Common myeloid progenitor, CD34-positive (primary cell): ENCODE measurements around the gene SYT5.
A peak's percentile ranks its signal among the peaks of the same experiment; 100 is the strongest.

Experiments used
- CTCF ChIA-PET: fragments of 350-600 bp; sonication (Branson Sonifier 250); formaldehyde crosslinking; loops from one replicate; lab custom pipeline; 2021; ENCODE audit warnings: antibody characterized with exemption; lab: Charles Lee
- POLR2A ChIA-PET: fragments of 350-600 bp; sonication (Branson Sonifier 250); formaldehyde crosslinking; loops from one replicate; lab custom pipeline; 2021; ENCODE audit warnings: antibody characterized with exemption; lab: Charles Lee
- DNase-seq, 3 donors: peaks; one replicate each; pipeline versions ENCODE4 v3.0.0 to v3.0.0-alpha.2; 2013
- H3K27ac ChIP-seq, 2 experiments: 1 replicate in 1 of 2; 2 replicates in 1 of 2; pipeline ENCODE4 v1.7.0; 2013; ENCODE audit warnings: inconsistent platforms in 2 of 2, low read length in 2 of 2, mild to moderate bottlenecking in 2 of 2, low read depth in 1 of 2, moderate library complexity in 1 of 2; ENCODE audit not compliant: severe bottlenecking in 2 of 2, insufficient read depth in 1 of 2, poor library complexity in 1 of 2
- H3K27me3 ChIP-seq, 5 experiments: replicated peaks in 2 of 5; 1 replicate in 3 of 5; 2 replicates in 2 of 5; pipeline versions ENCODE4 v1.6.1 to v1.7.0; 2013; ENCODE audit warnings: low read length in 4 of 5, mild to moderate bottlenecking in 2 of 5, moderate library complexity in 2 of 5, inconsistent platforms in 1 of 5; ENCODE audit not compliant: insufficient read depth in 5 of 5, control insufficient read depth in 4 of 5
- H3K36me3 ChIP-seq, 4 experiments: 1 replicate in 2 of 4; 2 replicates in 2 of 4; pipeline versions ENCODE4 v1.6.1 to v1.7.0; 2013; ENCODE audit warnings: low read length in 3 of 4, control low read depth in 1 of 4, mild to moderate bottlenecking in 1 of 4; ENCODE audit not compliant: control insufficient read depth in 4 of 4, insufficient read depth in 4 of 4
- H3K4me1 ChIP-seq, 4 experiments: 1 replicate in 3 of 4; 2 replicates in 1 of 4; pipeline versions ENCODE4 v1.6.1 to v1.7.1; 2013; ENCODE audit warnings: low read length in 3 of 4, mild to moderate bottlenecking in 3 of 4, control low read depth in 1 of 4, inconsistent platforms in 1 of 4, moderate library complexity in 1 of 4; ENCODE audit not compliant: control insufficient read depth in 4 of 4, insufficient read depth in 4 of 4; ENCODE audit errors: control extremely low read depth in 1 of 4
- H3K4me3 ChIP-seq, 7 experiments: 1 replicate in 4 of 7; 2 replicates in 3 of 7; pipeline versions ENCODE4 v1.5.1 to v1.7.0; 2013; ENCODE audit warnings: mild to moderate bottlenecking in 7 of 7, low read length in 6 of 7, moderate library complexity in 6 of 7, inconsistent platforms in 2 of 7, low read depth in 2 of 7, control low read depth in 1 of 7; ENCODE audit not compliant: insufficient read depth in 4 of 7, control insufficient read depth in 1 of 7; ENCODE audit errors: extremely low read depth in 1 of 7
- H3K9me3 ChIP-seq, 5 experiments: 1 replicate in 4 of 5; 2 replicates in 1 of 5; pipeline versions ENCODE4 v1.6.1 to v1.7.1; 2013; ENCODE audit warnings: low read length in 4 of 5, mild to moderate bottlenecking in 2 of 5, inconsistent platforms in 1 of 5, low read depth in 1 of 5, moderate library complexity in 1 of 5; ENCODE audit not compliant: control insufficient read depth in 4 of 5, insufficient read depth in 2 of 5; ENCODE audit errors: control extremely low read depth in 1 of 5
- WGBS: methylation state at CpG from one replicate; pipeline ENCODE4 v1.1.5; 2013; ENCODE audit not compliant: insufficient coverage; 5-methylcytosine and 5-hydroxymethylcytosine counted together

SYT5 gene

DNA sequence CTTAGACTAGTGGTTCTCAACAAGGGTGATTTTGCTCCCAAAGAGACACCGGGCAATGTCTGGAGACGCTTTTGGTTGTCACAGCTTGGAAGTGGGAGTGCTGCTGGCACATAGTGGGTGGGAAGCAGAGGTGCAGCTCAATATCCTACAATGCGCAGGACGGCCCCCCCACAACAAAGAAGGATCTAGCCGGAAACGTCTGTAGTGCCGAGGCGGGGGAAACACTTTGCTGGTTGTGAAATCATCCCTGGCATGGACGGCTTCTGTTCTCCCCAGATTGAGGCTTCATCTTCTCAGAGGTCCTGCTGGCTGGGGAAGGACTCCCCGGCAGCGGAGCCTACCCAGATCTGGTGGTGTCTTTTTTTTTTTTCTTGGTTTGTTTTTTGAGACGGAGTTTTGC is 13.4 kb upstream of the SYT5 start:
- H3K36me3 ChIP-seq, result no peaks in the 10 kb centered on the region
- DNase-seq, result no peak
- H3K4me3 ChIP-seq, result no peak overlapping the region
- H3K4me1 ChIP-seq, result peaks cover 0 to 8% (median 4%) of the 10 kb centered on the region in 4 experiments
- H3K27me3 ChIP-seq, result peaks cover 0 to 2% (median 0%) of the 10 kb centered on the region in 5 experiments
- no peak overlapping the region for H3K27ac ChIP-seq
- ChIA-PET CTCF (interaction anchor here (0.8 kb wide), 1 partner anchor 11 kb away, joined by 3 read pairs; no protein-coding TSS in a partner anchor), POLR2A (no interaction called here)
- no peaks in the 10 kb centered on the region for H3K9me3 ChIP-seq
- 81% methylated on average over 11 of the region's 12 CpGs for WGBS

- H3K4me1 ChIP-seq, result peaks cover 0 to 16% (median 8%) of the 10 kb centered on the region in 4 experiments
- ChIA-PET CTCF (interaction anchor here (0.7 to 0.9 kb wide), 2 partner anchors 16 to 265 kb away, joined by 3 read pairs; no protein-coding TSS in a partner anchor), POLR2A (interaction anchor here (0.7 kb wide), 1 partner anchor 33 kb away, joined by 4 read pairs; no protein-coding TSS in a partner anchor)
- no peaks in the 10 kb centered on the region for H3K36me3 ChIP-seq
- H3K9me3 ChIP-seq, result no peaks in the 10 kb centered on the region
- 96% methylated on average over 12 of the region's 15 CpGs for WGBS
- DNase-seq, result no peak
- H3K27ac ChIP-seq, result no peak overlapping the region
- peaks cover 0 to 2% (median 0%) of the 10 kb centered on the region in 5 experiments for H3K27me3 ChIP-seq
- H3K4me3 ChIP-seq, result no peak overlapping the region
These were observed 9.3 kb upstream of the SYT5 start for GRCh38 chr19:55189403-55189835.

GRCh38 chr19:55188625-55189024 is 8.5 kb upstream of the SYT5 start:
- H3K27me3 ChIP-seq, result no peaks in the 10 kb centered on the region
- peak in 1 of 3 donors; percentile 40 for DNase-seq
- no peaks in the 10 kb centered on the region for H3K36me3 ChIP-seq
- H3K27ac ChIP-seq, result no peak overlapping the region
- H3K4me3 ChIP-seq, result peak overlapping the region in 4 of 7 experiments; percentile 37 to 69 (median 47)
- H3K9me3 ChIP-seq, result no peaks in the 10 kb centered on the region
- POLR2A ChIA-PET, result interaction anchor here (0.7 kb wide), 1 partner anchor 32 kb away, joined by 4 read pairs; no protein-coding TSS in a partner anchor
- CTCF ChIA-PET, result no interaction called here
- 21% methylated on average over 8 of the region's 8 CpGs for WGBS
- peaks cover 0 to 16% (median 8%) of the 10 kb centered on the region in 4 experiments for H3K4me1 ChIP-seq

DNA sequence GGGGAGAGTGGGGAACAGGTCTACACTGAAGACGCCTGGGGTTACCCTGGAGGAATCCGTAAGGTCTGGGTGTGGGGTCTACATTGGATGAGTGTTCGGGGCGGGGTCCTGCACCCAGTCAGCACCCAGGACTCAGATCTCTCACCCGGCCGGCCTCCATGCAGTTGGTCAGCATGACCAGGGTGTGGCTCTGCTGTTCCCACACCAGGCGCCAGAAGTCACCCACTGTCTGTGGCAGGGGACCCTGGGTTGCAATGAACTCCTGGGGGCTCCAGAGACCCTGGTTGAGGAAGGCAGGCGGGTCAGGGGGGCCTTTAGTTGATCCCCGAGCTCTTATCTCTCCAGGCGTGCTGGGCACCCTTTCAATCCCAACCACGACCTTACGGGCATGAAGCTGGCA is 6.0 kb upstream of the SYT5 start:
- no peaks in the 10 kb centered on the region for H3K36me3 ChIP-seq
- ChIA-PET POLR2A (no interaction called here), CTCF (interaction anchor here (1.0 kb wide), 1 partner anchor 32 kb away, joined by 3 read pairs; no protein-coding TSS in a partner anchor)
- H3K9me3 ChIP-seq, result no peaks in the 10 kb centered on the region
- H3K4me3 ChIP-seq, result no peak overlapping the region
- no peak for DNase-seq
- no peak overlapping the region for H3K27ac ChIP-seq
- H3K4me1 ChIP-seq, result peaks cover 0 to 16% (median 8%) of the 10 kb centered on the region in 4 experiments
- 99% methylated on average over 10 of the region's 12 CpGs for WGBS
- H3K27me3 ChIP-seq, result peaks cover 0 to 13% (median 5%) of the 10 kb centered on the region in 5 experiments

DNA sequence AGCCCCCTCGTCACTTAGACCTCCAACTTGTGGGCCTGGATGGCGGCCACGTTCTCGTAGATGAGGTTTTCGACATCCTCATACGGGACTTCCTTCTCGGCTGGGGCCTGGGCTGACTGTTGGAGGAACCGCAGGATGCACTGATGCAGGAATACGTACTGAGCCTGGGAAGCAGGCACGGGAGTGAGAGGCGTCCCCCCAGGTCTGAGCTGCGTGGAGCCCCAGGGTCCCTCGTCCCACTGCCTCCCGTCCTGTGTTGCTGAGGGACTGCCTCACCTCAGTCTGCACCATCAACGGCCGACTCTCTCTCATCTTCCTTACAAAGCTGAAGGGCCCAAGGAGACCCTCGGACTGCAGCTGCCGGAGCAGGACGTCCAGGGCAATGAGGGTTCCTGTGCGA is 1.7 kb upstream of the SYT5 start:
- CTCF ChIA-PET, result interaction anchor here (1.9 kb wide), 1 partner anchor 22 kb away, joined by 5 read pairs; no protein-coding TSS in a partner anchor

DNA sequence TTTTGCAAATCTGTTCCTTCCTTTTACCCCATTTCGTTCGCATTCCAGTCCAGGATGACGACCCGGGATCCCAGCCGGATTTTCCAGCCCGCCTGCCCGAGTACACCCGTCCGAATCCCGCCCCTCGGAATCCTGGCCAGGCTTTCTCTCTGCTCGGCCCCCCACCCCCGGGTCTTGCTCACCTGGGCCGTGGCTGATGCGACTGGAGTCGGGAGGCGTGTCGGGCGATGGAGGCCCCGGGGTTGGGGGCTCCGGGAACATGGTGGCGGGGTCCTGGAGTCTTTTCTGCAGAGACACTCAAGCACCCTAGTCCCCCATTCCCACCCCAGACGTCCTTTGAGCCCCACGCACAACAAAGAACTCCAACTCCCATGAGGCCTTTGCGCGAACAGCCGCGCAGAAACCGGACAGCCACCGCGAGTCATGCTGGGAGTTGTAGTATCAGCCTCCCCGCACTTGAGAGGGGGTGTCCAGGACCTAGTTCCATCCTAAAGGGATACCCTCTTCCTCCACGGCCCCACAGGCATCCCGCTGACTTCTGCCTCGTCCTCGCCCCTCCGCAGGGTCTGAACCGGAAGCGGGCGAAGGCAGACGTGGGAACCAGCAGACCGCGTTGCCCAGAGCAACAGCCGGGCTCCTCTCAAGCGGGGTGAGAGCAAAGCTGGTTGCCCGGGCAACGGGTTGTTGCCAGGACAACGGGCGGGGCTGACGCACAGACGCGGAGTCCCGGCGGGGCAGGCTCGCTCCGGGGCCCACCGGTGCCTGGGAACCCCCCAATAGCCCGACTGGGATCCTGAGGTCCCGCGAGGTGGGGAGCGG is 1.1 kb downstream of the SYT5 start:
- CTCF ChIA-PET, result interaction anchor here (0.8 to 7.6 kb wide), 2 partner anchors 13 to 390 kb away, joined by 3 to 31 read pairs; partner anchors contain the start of gene DNAAF3
- Histone ChIP-seq H3K4me3 (peak overlapping the region in 4 of 7 experiments; percentile 32 to 66 (median 50)), H3K27ac (no peak overlapping the region), H3K4me1 (peaks cover 0 to 30% (median 17%) of the 10 kb centered on the region in 4 experiments), H3K36me3 (no peaks in the 10 kb centered on the region), H3K9me3 (peaks cover 0 to 11% (median 0%) of the 10 kb centered on the region in 5 experiments), H3K27me3 (peaks cover 7 to 66% (median 36%) of the 10 kb centered on the region in 5 experiments)
- POLR2A ChIA-PET, result interaction anchor here (0.9 kb wide), 1 partner anchor 12 kb away, joined by 3 read pairs; no protein-coding TSS in a partner anchor
- peak; percentile 94 to 97 (median 97) for DNase-seq
- WGBS, result 2% methylated on average over 49 of the region's 61 CpGs

More for the DNA sequence above, 1.7 kb upstream of the SYT5 start:
- Histone ChIP-seq H3K4me3 (no peak overlapping the region), H3K27me3 (peaks cover 4 to 39% (median 15%) of the 10 kb centered on the region in 5 experiments), H3K36me3 (no peaks in the 10 kb centered on the region), H3K27ac (no peak overlapping the region), H3K4me1 (peaks cover 0 to 25% (median 17%) of the 10 kb centered on the region in 4 experiments), H3K9me3 (no peaks in the 10 kb centered on the region)
- 70% methylated on average over 13 of the region's 20 CpGs for WGBS
- no peak for DNase-seq
- POLR2A ChIA-PET, result no interaction called here
